ENCODE measurements around the gene RRP1.

GRCh38 chr21:43820466-43820865 is 31.1 kb downstream of the RRP1 start:
- TF ChIP-seq CTCF (conservative IDR thresholded peaks at IDR 0.05) (no peak), ZFX (IDR thresholded peaks at IDR 0.05) (no peak)

All from C4-2B (cell line).